HCT116 (cell line): Measurements from ENCODE around the gene FKBP14.

Source experiments
- CEBPB ChIP-seq: IDR thresholded peaks from 2 replicates; pipeline ENCODE4 v1.6.1; 2012; ENCODE audit warnings: low read depth
- CTCF ChIP-seq, 3 experiments: fragments of 200-600 bp in 1 of 3; sonication (generic) in 1 of 3; IDR thresholded peaks in 2 of 3; conservative IDR thresholded peaks in 1 of 3; 2 replicates each; pipeline ENCODE4 v1.5.1; 2012 to 2017; ENCODE audit warnings: low read depth in 2 of 3, low read length in 2 of 3, antibody characterized with exemption in 1 of 3, borderline replicate concordance in 1 of 3, control low read depth in 1 of 3, mild to moderate bottlenecking in 1 of 3, mixed read lengths in 1 of 3, mixed run types in 1 of 3, moderate library complexity in 1 of 3; ENCODE audit not compliant: insufficient read depth in 1 of 3
- ELF1 ChIP-seq: IDR thresholded peaks from 2 replicates; pipeline ENCODE4 v1.6.1; 2012; ENCODE audit warnings: low read depth, borderline replicate concordance
- EZH2 ChIP-seq: fragments of 200-600 bp; sonication (generic); IDR thresholded peaks from 2 replicates; pipeline ENCODE4 v1.6.1; 2017; ENCODE audit warnings: antibody characterized with exemption, mixed run types
- POLR2A ChIP-seq: IDR thresholded peaks from 2 replicates; pipeline ENCODE4 v1.7.0; 2011; ENCODE audit warnings: borderline replicate concordance; ENCODE audit not compliant: insufficient read depth, insufficient read length; ENCODE audit errors: extremely low read depth
- TCF7L2 ChIP-seq: IDR thresholded peaks from 2 replicates; pipeline ENCODE4 v1.7.0; 2011; ENCODE audit warnings: borderline replicate concordance, inconsistent platforms; ENCODE audit not compliant: insufficient read depth, insufficient read length; ENCODE audit errors: extremely low read depth

DNA sequence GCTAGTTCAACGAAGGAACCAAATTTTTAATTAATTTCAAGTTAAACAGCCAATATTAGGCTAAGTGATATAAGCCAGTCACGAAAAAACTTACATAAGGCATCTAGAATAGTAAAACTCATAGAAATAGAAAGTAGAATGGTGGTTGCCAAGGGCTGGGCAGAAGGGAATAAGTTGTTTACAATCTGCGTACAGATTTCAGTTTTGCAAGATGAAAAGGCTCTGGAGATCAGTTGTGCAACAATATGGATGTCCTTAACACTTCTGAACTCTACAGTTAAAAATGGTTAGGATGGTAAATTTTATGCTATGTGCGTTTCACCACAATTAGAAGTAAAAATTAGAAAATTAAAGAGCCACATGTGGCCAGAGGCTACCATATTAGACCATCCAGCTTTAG is 50.2 kb downstream of the FKBP14 start:
- no peak for TF ChIP-seq ELF1
- TF ChIP-seq CTCF (IDR thresholded peaks at IDR 0.05 in 2 of 3, conservative IDR thresholded peaks at IDR 0.05 in 1 of 3; ENCODE audit: borderline replicate concordance in 1 of 3, insufficient read depth in 1 of 3, low read depth in 2 of 3, low read length in 2 of 3): no peak
- no peak for TF ChIP-seq POLR2A
- TF ChIP-seq EZH2: no peak
- no peak for TF ChIP-seq TCF7L2
- TF ChIP-seq CEBPB: no peak
